ENCODE results near the gene C1QL1.

DNA sequence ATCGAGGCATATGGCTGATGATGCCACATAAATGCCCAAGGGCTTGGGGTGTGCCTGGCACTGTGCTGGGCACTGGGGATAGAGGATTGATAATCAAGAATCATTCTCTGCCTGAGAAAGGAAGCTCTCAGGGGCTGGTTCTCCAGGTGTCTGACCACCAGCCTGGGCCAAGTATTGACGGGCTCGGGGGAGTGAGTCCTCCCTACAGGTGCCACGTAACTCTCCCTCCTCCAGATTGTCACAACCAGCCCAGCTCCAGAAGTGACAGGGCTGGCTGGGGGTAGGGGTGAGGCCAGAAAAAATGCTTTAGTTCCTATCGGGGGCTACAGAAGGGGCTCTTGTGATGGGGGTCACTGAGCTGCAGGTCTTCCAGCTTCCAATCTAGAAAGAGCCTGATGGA lies 10.7 kb upstream of the C1QL1 start:
- TF ChIP-seq, protein P1, sequence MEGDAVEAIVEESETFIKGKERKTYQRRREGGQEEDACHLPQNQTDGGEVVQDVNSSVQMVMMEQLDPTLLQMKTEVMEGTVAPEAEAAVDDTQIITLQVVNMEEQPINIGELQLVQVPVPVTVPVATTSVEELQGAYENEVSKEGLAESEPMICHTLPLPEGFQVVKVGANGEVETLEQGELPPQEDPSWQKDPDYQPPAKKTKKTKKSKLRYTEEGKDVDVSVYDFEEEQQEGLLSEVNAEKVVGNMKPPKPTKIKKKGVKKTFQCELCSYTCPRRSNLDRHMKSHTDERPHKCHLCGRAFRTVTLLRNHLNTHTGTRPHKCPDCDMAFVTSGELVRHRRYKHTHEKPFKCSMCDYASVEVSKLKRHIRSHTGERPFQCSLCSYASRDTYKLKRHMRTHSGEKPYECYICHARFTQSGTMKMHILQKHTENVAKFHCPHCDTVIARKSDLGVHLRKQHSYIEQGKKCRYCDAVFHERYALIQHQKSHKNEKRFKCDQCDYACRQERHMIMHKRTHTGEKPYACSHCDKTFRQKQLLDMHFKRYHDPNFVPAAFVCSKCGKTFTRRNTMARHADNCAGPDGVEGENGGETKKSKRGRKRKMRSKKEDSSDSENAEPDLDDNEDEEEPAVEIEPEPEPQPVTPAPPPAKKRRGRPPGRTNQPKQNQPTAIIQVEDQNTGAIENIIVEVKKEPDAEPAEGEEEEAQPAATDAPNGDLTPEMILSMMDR (IDR thresholded peaks at IDR 0.05): no peak
- TF ChIP-seq POLR2AphosphoS5 (IDR thresholded peaks at IDR 0.05) (no peak), POLR2A (IDR thresholded peaks at IDR 0.05; ENCODE audit: low read depth) (no peak)
